DMS79 (cell line): Measurements from ENCODE around the gene SP110.
"Not testable (repeated sequence)": the region's sequence is repeated elsewhere in the genome, so short reads cannot be mapped to it uniquely, and the experiment has no call there.

Source experiments
- DNase-seq: peaks from one replicate; lab custom pipeline; 2025; lab: John Stamatoyannopoulos, UW

SP110 gene

GRCh38 chr2:230224458-230224857 lies 4.7 kb upstream of the SP110 start:
- DNase-seq = no peak

GRCh38 chr2:230222829-230223228 lies 3.0 kb upstream of the SP110 start:
- DNase-seq = not testable (repeated sequence)

GRCh38 chr2:230221493-230221892 lies 1.7 kb upstream of the SP110 start:
- DNase-seq = no peak

GRCh38 chr2:230220347-230220969 lies 674 bp upstream of the SP110 start:
- DNase-seq = no peak

- no peak for DNase-seq
Measured at GRCh38 chr2:230218421-230218820, 1.4 kb downstream of the SP110 start.

GRCh38 chr2:230217424-230217823 lies 2.4 kb downstream of the SP110 start:
- DNase-seq = no peak

- DNase-seq = no peak
Measured at GRCh38 chr2:230216489-230216888, 3.3 kb downstream of the SP110 start.

- no peak for DNase-seq
Measured at GRCh38 chr2:230209422-230210051, 10.2 kb downstream of the SP110 start.

GRCh38 chr2:230208576-230208975 lies 11.2 kb downstream of the SP110 start:
- DNase-seq = no peak

GRCh38 chr2:230205721-230206120 lies 14.1 kb downstream of the SP110 start:
- no peak for DNase-seq

- no peak for DNase-seq
Measured at GRCh38 chr2:230205034-230205433, 14.8 kb downstream of the SP110 start.

- no peak for DNase-seq
Measured at GRCh38 chr2:230203110-230203676, 16.6 kb downstream of the SP110 start.

- no peak for DNase-seq
Measured at GRCh38 chr2:230202430-230203109, 17.2 kb downstream of the SP110 start.

- no peak for DNase-seq
Measured at GRCh38 chr2:230184727-230185578, 34.8 kb downstream of the SP110 start.

- DNase-seq = no peak
Measured at GRCh38 chr2:230181195-230181594, 38.6 kb downstream of the SP110 start.

- DNase-seq = no peak
Measured at GRCh38 chr2:230179907-230180306, 39.9 kb downstream of the SP110 start.

- DNase-seq = no peak
Measured at GRCh38 chr2:230178546-230179485, 41.0 kb downstream of the SP110 start.

- no peak for DNase-seq
Measured at GRCh38 chr2:230176996-230177395, 42.8 kb downstream of the SP110 start.

GRCh38 chr2:230174466-230174865 lies 45.3 kb downstream of the SP110 start:
- DNase-seq = no peak

GRCh38 chr2:230172852-230173251 lies 46.9 kb downstream of the SP110 start:
- DNase-seq = no peak

GRCh38 chr2:230172156-230172555 lies 47.6 kb downstream of the SP110 start:
- DNase-seq = no peak
